HepG2 (cell line): ENCODE results near the gene R3HDM4. TPM values are rescaled to one million over a fixed set of nuclear protein-coding genes. Genes with fewer than 3 reads are reported as not detected.
A peak's percentile ranks its signal among the peaks of the same experiment; 100 is the strongest.

Experiments
- ARID5B ChIP-seq: IDR thresholded peaks from 2 replicates; pipeline ENCODE4 v1.4.0; 2020; ENCODE audit warnings: mild to moderate bottlenecking, missing genetic modification reagents
- DBP ChIP-seq: sonication (generic); formaldehyde crosslinking; IDR thresholded peaks from 2 replicates; pipeline ENCODE4 v1.4.0; 2020; ENCODE audit warnings: missing genetic modification reagents; ENCODE audit errors: not compliant biosample characterization
- HHEX ChIP-seq: IDR thresholded peaks from 2 replicates; pipeline ENCODE4 v1.6.1; 2016; ENCODE audit warnings: control low read depth
- HMGXB4 ChIP-seq, 2 experiments: sonication (generic) in 1 of 2; formaldehyde crosslinking in 1 of 2; IDR thresholded peaks; 2 replicates each; pipeline versions ENCODE4 v1.4.0 to v1.6.1; 2018 to 2020; ENCODE audit warnings: missing genetic modification reagents in 2 of 2, borderline replicate concordance in 1 of 2, low read depth in 1 of 2, mild to moderate bottlenecking in 1 of 2, missing biosample characterization in 1 of 2
- MYNN ChIP-seq: sonication (generic); formaldehyde crosslinking; IDR thresholded peaks from 2 replicates; pipeline ENCODE4 v1.4.0; 2020; ENCODE audit warnings: mild to moderate bottlenecking, low read depth, missing genetic modification reagents
- MYPOP ChIP-seq: sonication (generic); formaldehyde crosslinking; IDR thresholded peaks from 2 replicates; pipeline ENCODE4 v1.8.1; 2023; ENCODE audit warnings: mild to moderate bottlenecking, moderate library complexity, missing genetic modification reagents
- NR0B2 ChIP-seq: sonication (generic); formaldehyde crosslinking; IDR thresholded peaks from 2 replicates; pipeline ENCODE4 v1.4.0; 2020; ENCODE audit warnings: mild to moderate bottlenecking, missing genetic modification reagents
- NR2C2 ChIP-seq: sonication (generic); formaldehyde crosslinking; IDR thresholded peaks from 2 replicates; pipeline ENCODE4 v1.4.0; 2020; ENCODE audit warnings: missing genetic modification reagents, mild to moderate bottlenecking, moderate library complexity, borderline replicate concordance
- RFXAP ChIP-seq: sonication (generic); formaldehyde crosslinking; IDR thresholded peaks from 2 replicates; pipeline ENCODE4 v1.4.0; 2020; ENCODE audit warnings: missing genetic modification reagents, borderline replicate concordance
- SALL2 ChIP-seq: sonication (generic); formaldehyde crosslinking; IDR thresholded peaks from 2 replicates; pipeline ENCODE4 v1.8.1; 2023; ENCODE audit warnings: mild to moderate bottlenecking, missing genetic modification reagents, inconsistent platforms
- TMF1 ChIP-seq: sonication (generic); formaldehyde crosslinking; IDR thresholded peaks from 2 replicates; pipeline ENCODE4 v1.8.1; 2022; ENCODE audit warnings: low read depth, missing genetic modification reagents
- U2AF2 ChIP-seq: fragments of 200-400 bp; formaldehyde crosslinking; IDR thresholded peaks from 2 replicates; pipeline ENCODE4 v1.6.1; 2017; ENCODE audit warnings: low read depth, mild to moderate bottlenecking, low read length
- ZC3H4 ChIP-seq: sonication (generic); formaldehyde crosslinking; IDR thresholded peaks from 2 replicates; pipeline ENCODE4 v1.4.0; 2020; ENCODE audit warnings: missing genetic modification reagents, borderline replicate concordance
- ZNF329 ChIP-seq: sonication (generic); formaldehyde crosslinking; IDR thresholded peaks from 2 replicates; pipeline ENCODE4 v1.9.0; 2021; ENCODE audit warnings: low read depth, mild to moderate bottlenecking, missing genetic modification reagents
- ZNF367 ChIP-seq: sonication (generic); formaldehyde crosslinking; IDR thresholded peaks from 2 replicates; pipeline ENCODE4 v1.4.0; 2020; ENCODE audit warnings: missing genetic modification reagents, borderline replicate concordance
- ZNF496 ChIP-seq: sonication (generic); formaldehyde crosslinking; IDR thresholded peaks from 2 replicates; pipeline ENCODE4 v1.8.1; 2023; ENCODE audit warnings: mild to moderate bottlenecking, moderate library complexity, missing genetic modification reagents; ENCODE audit not compliant: insufficient replicate concordance
- ZNF607 ChIP-seq: sonication (generic); formaldehyde crosslinking; IDR thresholded peaks from 2 replicates; pipeline ENCODE4 v1.5.1; 2020; ENCODE audit warnings: missing genetic modification reagents, mild to moderate bottlenecking, borderline replicate concordance
- ZNF678 ChIP-seq: sonication (generic); formaldehyde crosslinking; IDR thresholded peaks from 2 replicates; pipeline ENCODE4 v1.4.0; 2020; ENCODE audit warnings: mild to moderate bottlenecking, missing genetic modification reagents
- ZNF816 ChIP-seq: sonication (generic); formaldehyde crosslinking; IDR thresholded peaks from 2 replicates; pipeline ENCODE4 v1.8.0; 2022; ENCODE audit warnings: missing genetic modification reagents, mild to moderate bottlenecking, borderline replicate concordance
- ZSCAN30 ChIP-seq: sonication (generic); formaldehyde crosslinking; IDR thresholded peaks from 2 replicates; pipeline ENCODE4 v1.5.0; 2020; ENCODE audit warnings: mild to moderate bottlenecking, missing genetic modification reagents
- polyA plus RNA-seq, 8 experiments: library from polyadenylated mRNA; depleted of rRNA in 3 of 8; stranded (reverse) in 7 of 8; unstranded in 1 of 8; fragments of >200 nt; fragmentation: Illumina TruSeq in 4 of 8; extraction: Trizol in 4 of 8; gene quantifications; 2 replicates each; pipeline versions ENCODE4 v1.2.1 to v1.2.3, GENCODE V29; 2011 to 2016; ENCODE audit warnings: low read depth in 4 of 8, missing spikeins in 1 of 8, mixed read lengths in 1 of 8; ENCODE audit not compliant: insufficient read depth in 1 of 8
- total RNA-seq, 5 experiments: library from RNA; depleted of rRNA; stranded (reverse); fragments of >200 nt; fragmentation: Illumina TruSeq; extraction: Trizol; gene quantifications; 2 replicates each; pipeline ENCODE4 v1.2.3, GENCODE V29; 2016; ENCODE audit warnings: low read depth in 1 of 5

Gene R3HDM4
- total and polyA plus RNA-seq, 2 of the 13 experiments (the other 11 are each of a cell fraction or from before 2014, with no cell fraction given), result 26.2 to 26.9 TPM

- TF ChIP-seq TMF1 (CRISPR knock-in tag) (peak; percentile 96), HHEX (CRISPR knock-in tag) (no peak), NR0B2 (CRISPR knock-in tag) (peak; percentile 87; the same call in 1 of the 2 replicates), ZC3H4 (CRISPR knock-in tag) (0 out of 2 replicates have a peak, but pooled peaks have one; percentile 22), ARID5B (peak; percentile 95), SALL2 (CRISPR knock-in tag) (peak; percentile 78), HMGXB4 (CRISPR knock-in tag; IDR thresholded peaks at IDR 0.05; ENCODE audit: borderline replicate concordance in 1 of 2, low read depth in 1 of 2) (peak; percentile 59 to 71; a peak in 2 of 4 replicates), MYPOP (CRISPR knock-in tag) (peak; percentile 79), ZNF607 (CRISPR knock-in tag) (peak; percentile 85; the same call in 1 of the 2 replicates), NR2C2 (CRISPR knock-in tag) (peak; percentile 75), RFXAP (CRISPR knock-in tag) (peak; percentile 84; the same call in 1 of the 2 replicates), ZNF367 (CRISPR knock-in tag) (0 out of 2 replicates have a peak, but pooled peaks have one; percentile 67), ZNF678 (CRISPR knock-in tag) (peak; percentile 95; the same call in 1 of the 2 replicates), ZSCAN30 (CRISPR knock-in tag) (0 out of 2 replicates have a peak, but pooled peaks have one; percentile 58), ZNF816 (CRISPR knock-in tag) (no peak; the same call in 1 of the 2 replicates), MYNN (CRISPR knock-in tag) (peak; percentile 79; the same call in 1 of the 2 replicates), DBP (no peak), ZNF329 (CRISPR knock-in tag) (0 out of 2 replicates have a peak, but pooled peaks have one; percentile 45), ZNF496 (CRISPR knock-in tag) (no peak), U2AF2 (no peak)
Measured at GRCh38 chr19:934865-935479, 22.0 kb upstream of the R3HDM4 start (continued).
